DMS 273 (cell line): Measurements from ENCODE around the gene RNASE7.

ENCODE experiments used
- DNase-seq: peaks from one replicate; lab custom pipeline; 2025; ENCODE audit not compliant: unreplicated experiment; lab: John Stamatoyannopoulos, UW

The RNASE7 gene

GRCh38 chr14:21066882-21067502 is 24.8 kb downstream of the RNASE7 start:
- peak; percentile 62 for DNase-seq

- DNase-seq: peak; percentile 88
Observed at GRCh38 chr14:21068521-21069387, 26.6 kb downstream of the RNASE7 start.

GRCh38 chr14:21069388-21070082 is 27.4 kb downstream of the RNASE7 start:
- peak; percentile 68 for DNase-seq

GRCh38 chr14:21070083-21070609 is 28.0 kb downstream of the RNASE7 start, which contains the start of gene ARHGEF40:
TSS of gene ARHGEF40 (plus strand) at chr14:21070304. CDS start at chr14:21070397, 93 bp downstream.
- DNase-seq: peak; percentile 67

GRCh38 chr14:21070610-21071224 is 28.6 kb downstream of the RNASE7 start:
- DNase-seq: peak; percentile 59

- peak; percentile 91 for DNase-seq
Observed at GRCh38 chr14:21071225-21072030, 29.3 kb downstream of the RNASE7 start.

- DNase-seq: peak; percentile 30
Observed at GRCh38 chr14:21072031-21072473, 29.9 kb downstream of the RNASE7 start.

GRCh38 chr14:21072781-21073339 is 30.7 kb downstream of the RNASE7 start:
- DNase-seq: no peak

- no peak for DNase-seq
Observed at GRCh38 chr14:21073921-21074320, 31.8 kb downstream of the RNASE7 start.

GRCh38 chr14:21074398-21075272 is 32.5 kb downstream of the RNASE7 start:
- DNase-seq: peak; percentile 18

GRCh38 chr14:21075719-21076437 is 33.7 kb downstream of the RNASE7 start:
- peak; percentile 17 for DNase-seq

- no peak for DNase-seq
Observed at GRCh38 chr14:21077672-21078071, 35.5 kb downstream of the RNASE7 start.

- no peak for DNase-seq
Observed at GRCh38 chr14:21078287-21078686, 36.1 kb downstream of the RNASE7 start.

GRCh38 chr14:21078726-21079125 is 36.6 kb downstream of the RNASE7 start:
- no peak for DNase-seq

- no peak for DNase-seq
Observed at GRCh38 chr14:21081521-21082142, 39.5 kb downstream of the RNASE7 start.

GRCh38 chr14:21083565-21084325 is 41.6 kb downstream of the RNASE7 start:
- no peak for DNase-seq

- DNase-seq: no peak
Observed at GRCh38 chr14:21084396-21084795, 42.2 kb downstream of the RNASE7 start.
